A673 (cell line): ENCODE results near the gene RBBP8.

Experiments used
- EZH2 ChIP-seq: fragments of 200-600 bp; sonication (generic); IDR thresholded peaks from 2 replicates; pipeline ENCODE4 v1.6.1; 2017; ENCODE audit warnings: borderline replicate concordance, low read depth, mild to moderate bottlenecking, mixed read lengths, antibody characterized with exemption, low read length; ENCODE audit not compliant: poor library complexity, severe bottlenecking
- TF ChIP-seq, protein P1 (sequence below): fragments of 300-800, 200-600 bp; sonication (generic); conservative IDR thresholded peaks from 2 replicates; pipeline ENCODE4 v1.5.1; 2017; ENCODE audit warnings: low read depth, mild to moderate bottlenecking, antibody characterized with exemption, low read length, moderate library complexity, mixed read lengths

DNA sequence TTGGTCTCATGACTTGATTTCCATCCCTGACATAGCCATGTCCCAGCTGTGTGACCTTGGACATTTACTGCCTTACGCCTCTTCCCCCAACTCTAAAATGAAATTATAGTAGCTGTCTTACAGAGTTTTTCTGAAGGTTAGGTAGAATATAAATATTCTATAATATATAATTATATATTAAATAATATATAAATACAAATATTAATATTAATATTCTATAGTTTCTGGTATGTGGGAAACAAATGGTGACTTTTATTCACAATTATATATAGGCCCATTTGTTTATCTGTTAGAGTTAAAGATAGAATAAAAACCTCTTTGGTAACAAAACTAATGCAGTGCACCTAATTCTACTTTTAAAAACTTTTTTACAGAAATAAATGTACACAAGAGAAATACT lies 1.7 kb downstream of the RBBP8 start:
- TF ChIP-seq, protein P1, sequence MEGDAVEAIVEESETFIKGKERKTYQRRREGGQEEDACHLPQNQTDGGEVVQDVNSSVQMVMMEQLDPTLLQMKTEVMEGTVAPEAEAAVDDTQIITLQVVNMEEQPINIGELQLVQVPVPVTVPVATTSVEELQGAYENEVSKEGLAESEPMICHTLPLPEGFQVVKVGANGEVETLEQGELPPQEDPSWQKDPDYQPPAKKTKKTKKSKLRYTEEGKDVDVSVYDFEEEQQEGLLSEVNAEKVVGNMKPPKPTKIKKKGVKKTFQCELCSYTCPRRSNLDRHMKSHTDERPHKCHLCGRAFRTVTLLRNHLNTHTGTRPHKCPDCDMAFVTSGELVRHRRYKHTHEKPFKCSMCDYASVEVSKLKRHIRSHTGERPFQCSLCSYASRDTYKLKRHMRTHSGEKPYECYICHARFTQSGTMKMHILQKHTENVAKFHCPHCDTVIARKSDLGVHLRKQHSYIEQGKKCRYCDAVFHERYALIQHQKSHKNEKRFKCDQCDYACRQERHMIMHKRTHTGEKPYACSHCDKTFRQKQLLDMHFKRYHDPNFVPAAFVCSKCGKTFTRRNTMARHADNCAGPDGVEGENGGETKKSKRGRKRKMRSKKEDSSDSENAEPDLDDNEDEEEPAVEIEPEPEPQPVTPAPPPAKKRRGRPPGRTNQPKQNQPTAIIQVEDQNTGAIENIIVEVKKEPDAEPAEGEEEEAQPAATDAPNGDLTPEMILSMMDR: no peak
- no peak for TF ChIP-seq EZH2
